ENCODE results near the gene LYPD5.
"Not testable (repeated sequence)": the region's sequence is repeated elsewhere in the genome, so short reads cannot be mapped to it uniquely, and the experiment has no call there.

The LYPD5 gene

GRCh38 chr19:43778651-43779050, 23.6 kb downstream of the LYPD5 start:
- DNase-seq (ENCODE audit: low read depth), result no peak

GRCh38 chr19:43777163-43777695, 25.0 kb downstream of the LYPD5 start:
- DNase-seq (ENCODE audit: low read depth), result no peak

- DNase-seq (ENCODE audit: low read depth), result no peak
Observed at GRCh38 chr19:43776286-43776685, 26.0 kb downstream of the LYPD5 start.

GRCh38 chr19:43775299-43775890, 26.9 kb downstream of the LYPD5 start:
- no peak for DNase-seq (ENCODE audit: low read depth)

- not testable (repeated sequence) for DNase-seq (ENCODE audit: low read depth)
Observed at GRCh38 chr19:43774940-43775258, 27.3 kb downstream of the LYPD5 start.

GRCh38 chr19:43774103-43774939, 27.9 kb downstream of the LYPD5 start:
- DNase-seq (ENCODE audit: low read depth), result no peak

- no peak for DNase-seq (ENCODE audit: low read depth)
Observed at GRCh38 chr19:43773725-43774102, 28.5 kb downstream of the LYPD5 start.

GRCh38 chr19:43769256-43769655, 33.0 kb downstream of the LYPD5 start:
- no peak for DNase-seq (ENCODE audit: low read depth)

GRCh38 chr19:43768273-43769050, 33.8 kb downstream of the LYPD5 start:
- DNase-seq (ENCODE audit: low read depth), result no peak

- no peak for DNase-seq (ENCODE audit: low read depth)
Observed at GRCh38 chr19:43767818-43768217, 34.4 kb downstream of the LYPD5 start.

- DNase-seq (ENCODE audit: low read depth), result no peak
Observed at GRCh38 chr19:43767316-43767715, 34.9 kb downstream of the LYPD5 start.

GRCh38 chr19:43766755-43767043, 35.5 kb downstream of the LYPD5 start:
- DNase-seq (ENCODE audit: low read depth), result no peak

GRCh38 chr19:43765109-43765876, 37.0 kb downstream of the LYPD5 start:
- peak; percentile 98 for DNase-seq (ENCODE audit: low read depth)

- not testable (repeated sequence) for DNase-seq (ENCODE audit: low read depth)
Observed at GRCh38 chr19:43764684-43765083, 37.6 kb downstream of the LYPD5 start.

- peak; percentile 73 for DNase-seq (ENCODE audit: low read depth)
Observed at GRCh38 chr19:43763473-43763939, 38.7 kb downstream of the LYPD5 start.

- DNase-seq (ENCODE audit: low read depth), result no peak
Observed at GRCh38 chr19:43762814-43763213, 39.4 kb downstream of the LYPD5 start.

- DNase-seq (ENCODE audit: low read depth), result no peak
Observed at GRCh38 chr19:43760941-43761340, 41.3 kb downstream of the LYPD5 start.

GRCh38 chr19:43759515-43759914, 42.7 kb downstream of the LYPD5 start:
- peak; percentile 85 for DNase-seq (ENCODE audit: low read depth)

GRCh38 chr19:43755256-43755801, 46.9 kb downstream of the LYPD5 start:
- peak; percentile 30 for DNase-seq (ENCODE audit: low read depth)

- DNase-seq (ENCODE audit: low read depth), result peak; percentile 94
Observed at GRCh38 chr19:43754503-43755255, 47.6 kb downstream of the LYPD5 start, which contains the start of gene SMG9. SMG9 (minus strand) TSS chr19:43754962; CDS start chr19:43750741, 4,221 bp downstream.

GRCh38 chr19:43754253-43754502, 48.1 kb downstream of the LYPD5 start:
- DNase-seq (ENCODE audit: low read depth), result no peak
